H9 (cell line): ENCODE measurements around the gene S100A16. TPM values are rescaled to one million over a fixed set of nuclear protein-coding genes. Genes with fewer than 3 reads are reported as not detected.

Source experiments
- DNase-seq: peaks from one replicate; pipeline ENCODE4 v3.0.0-alpha.2; 2017
- H2AFZ ChIP-seq: one replicate; pipeline ENCODE4 v1.6.1; 2013; ENCODE audit warnings: mild to moderate bottlenecking, low read length, control low read depth, moderate library complexity
- H2AK5ac ChIP-seq: 2 replicates; pipeline ENCODE4 v1.6.1; 2013; ENCODE audit warnings: low read length, control low read depth, mixed read lengths; ENCODE audit not compliant: insufficient read length
- H2BK120ac ChIP-seq: one replicate; pipeline ENCODE4 v1.6.1; 2013; ENCODE audit warnings: low read depth, mild to moderate bottlenecking, low read length, control low read depth, inconsistent platforms; ENCODE audit not compliant: poor library complexity, severe bottlenecking
- H2BK12ac ChIP-seq: 2 replicates; pipeline ENCODE4 v1.6.1; 2013; ENCODE audit warnings: low read length, control low read depth, mixed read lengths, low read depth; ENCODE audit not compliant: insufficient read length
- H2BK15ac ChIP-seq: 2 replicates; pipeline ENCODE4 v1.6.1; 2013; ENCODE audit warnings: low read depth, low read length, control low read depth
- H2BK20ac ChIP-seq: one replicate; pipeline ENCODE4 v1.6.1; 2013; ENCODE audit warnings: low read depth, mild to moderate bottlenecking, low read length, control low read depth, inconsistent platforms; ENCODE audit not compliant: poor library complexity, severe bottlenecking
- H2BK5ac ChIP-seq: 2 replicates; pipeline ENCODE4 v1.6.1; 2013; ENCODE audit warnings: low read length, control low read depth, mixed read lengths; ENCODE audit not compliant: insufficient read length
- H3K14ac ChIP-seq: 2 replicates; pipeline ENCODE4 v1.6.1; 2013; ENCODE audit warnings: low read length, control low read depth; ENCODE audit not compliant: insufficient read depth
- H3K18ac ChIP-seq: 2 replicates; pipeline ENCODE4 v1.6.1; 2013; ENCODE audit warnings: low read depth, mild to moderate bottlenecking, mixed read lengths, low read length, control low read depth; ENCODE audit not compliant: insufficient read length
- H3K23ac ChIP-seq: 2 replicates; pipeline ENCODE4 v1.6.1; 2013; ENCODE audit warnings: low read length, control low read depth, mixed read lengths, low read depth; ENCODE audit not compliant: insufficient read length
- H3K23me2 ChIP-seq: 2 replicates; pipeline ENCODE4 v1.6.1; 2013; ENCODE audit warnings: low read depth, mild to moderate bottlenecking, mixed read lengths, low read length, control low read depth; ENCODE audit not compliant: insufficient read length, poor library complexity, severe bottlenecking
- H3K27ac ChIP-seq: 2 replicates; pipeline ENCODE4 v1.5.1; 2013; ENCODE audit warnings: low read length, control low read depth, mixed read lengths, low read depth; ENCODE audit not compliant: insufficient read length
- H3K27me3 ChIP-seq: 2 replicates; pipeline ENCODE4 v1.6.1; 2013; ENCODE audit warnings: low read length, control low read depth, inconsistent platforms; ENCODE audit not compliant: insufficient read depth
- H3K4ac ChIP-seq: 2 replicates; pipeline ENCODE4 v1.6.1; 2013; ENCODE audit warnings: low read depth, mild to moderate bottlenecking, control low read depth, inconsistent platforms, low read length, moderate library complexity
- H3K4me1 ChIP-seq: 2 replicates; pipeline ENCODE4 v1.6.1; 2013; ENCODE audit warnings: low read length, control low read depth, inconsistent platforms; ENCODE audit not compliant: insufficient read depth
- H3K4me2 ChIP-seq: 2 replicates; pipeline ENCODE4 v1.6.1; 2013; ENCODE audit warnings: low read length, control low read depth, mixed read lengths; ENCODE audit not compliant: insufficient read length, insufficient read depth
- H3K56ac ChIP-seq: 2 replicates; pipeline ENCODE4 v1.6.1; 2013; ENCODE audit warnings: low read depth, mild to moderate bottlenecking, mixed read lengths, low read length, control low read depth; ENCODE audit not compliant: insufficient read length
- H3K79me1 ChIP-seq: 2 replicates; pipeline ENCODE4 v1.6.1; 2013; ENCODE audit warnings: low read depth, mild to moderate bottlenecking, moderate library complexity, low read length, control low read depth, inconsistent platforms; ENCODE audit not compliant: insufficient read depth, poor library complexity, severe bottlenecking
- H3K79me2 ChIP-seq: 2 replicates; pipeline ENCODE4 v1.6.1; 2013; ENCODE audit warnings: low read length, control low read depth, inconsistent platforms; ENCODE audit not compliant: insufficient read depth
- H3K9ac ChIP-seq: 2 replicates; pipeline ENCODE4 v1.6.1; 2013; ENCODE audit warnings: low read length, control low read depth, mixed read lengths; ENCODE audit not compliant: insufficient read length; ENCODE audit errors: extremely low read depth
- H3K9me3 ChIP-seq: one replicate; pipeline ENCODE4 v1.6.1; 2013; ENCODE audit warnings: low read depth, low read length, inconsistent platforms; ENCODE audit not compliant: control insufficient read depth
- H3T11ph ChIP-seq: one replicate; pipeline ENCODE4 v1.6.1; 2013; ENCODE audit warnings: mild to moderate bottlenecking, low read length, control low read depth, inconsistent platforms
- H4K20me1 ChIP-seq: one replicate; pipeline ENCODE4 v1.6.1; 2013; ENCODE audit not compliant: control insufficient read depth, insufficient read length, insufficient read depth
- H4K5ac ChIP-seq: 2 replicates; pipeline ENCODE4 v1.6.1; 2013; ENCODE audit warnings: low read depth, mild to moderate bottlenecking, mixed read lengths, low read length, control low read depth; ENCODE audit not compliant: insufficient read length
- H4K8ac ChIP-seq: replicated peaks from 2 replicates; pipeline ENCODE4 v1.6.1; 2013; ENCODE audit warnings: low read length, control low read depth, mixed read lengths, low read depth; ENCODE audit not compliant: insufficient read length
- H4K91ac ChIP-seq: 2 replicates; pipeline ENCODE4 v1.6.1; 2013; ENCODE audit warnings: low read depth, mild to moderate bottlenecking, moderate library complexity, mixed read lengths, low read length, control low read depth; ENCODE audit not compliant: insufficient read length
- H3K27ac Mint-ChIP-seq, 3 experiments: 2 replicates in 2 of 3; 3 replicates in 1 of 3; pipeline ENCODE4 v1.8.0; 2020 to 2021; ENCODE audit warnings: mixed read lengths in 3 of 3, mild to moderate bottlenecking in 1 of 3, moderate library complexity in 1 of 3
- H3K27me3 Mint-ChIP-seq: 2 replicates; pipeline ENCODE4 v1.8.0; 2021; ENCODE audit warnings: low read depth, mild to moderate bottlenecking, moderate library complexity, mixed read lengths
- H3K36me3 Mint-ChIP-seq, 3 experiments: 2 replicates in 2 of 3; 3 replicates in 1 of 3; pipeline ENCODE4 v1.8.0; 2020 to 2021; ENCODE audit warnings: low read depth in 3 of 3, mixed read lengths in 3 of 3; ENCODE audit not compliant: insufficient read depth in 1 of 3
- H3K4me1 Mint-ChIP-seq, 2 experiments: 2 replicates each; pipeline ENCODE4 v1.8.0; 2020; ENCODE audit warnings: mixed read lengths in 2 of 2
- H3K4me3 Mint-ChIP-seq, 2 experiments: 2 replicates in 1 of 2; 3 replicates in 1 of 2; pipeline ENCODE4 v1.8.0; 2020 to 2021; ENCODE audit warnings: mild to moderate bottlenecking in 2 of 2, mixed read lengths in 2 of 2, moderate library complexity in 1 of 2
- H3K9me3 Mint-ChIP-seq, 2 experiments: 2 replicates in 1 of 2; 3 replicates in 1 of 2; pipeline ENCODE4 v1.8.0; 2020; ENCODE audit warnings: mild to moderate bottlenecking in 2 of 2, mixed read lengths in 2 of 2, moderate library complexity in 1 of 2
- CTCF ChIP-seq: fragments of 200-600 bp; sonication (generic); conservative IDR thresholded peaks from 3 replicates; pipeline ENCODE4 v1.8.0; 2021; ENCODE audit warnings: antibody characterized with exemption, mild to moderate bottlenecking
- total RNA-seq: library from RNA; stranded (reverse); gene quantifications from 2 replicates; pipeline ENCODE4 v1.2.1, GENCODE V29; 2021

Gene S100A16
- total RNA-seq, 1 experiment from 2014 or later = 8.0 TPM

GRCh38 chr1:153578490-153578889, 34.4 kb downstream of the S100A16 start:
- H3K4me1 ChIP-seq = no peaks in the 10 kb centered on the region
- no peak overlapping the region for H2BK5ac ChIP-seq
- TF ChIP-seq CTCF = no peak
- no peak overlapping the region for H3K14ac ChIP-seq
- H4K8ac ChIP-seq = no peak overlapping the region
- Mint-ChIP-seq H3K4me3 (no peak overlapping the region), H3K27ac (no peak overlapping the region), H3K36me3 (peaks cover 0 to 6% (median 0%) of the 10 kb centered on the region in 3 experiments; a peak in 2 of 7 replicates), H3K4me1 (peaks cover 17 to 22% of the 10 kb centered on the region in 2 experiments), H3K27me3 (no peaks in the 10 kb centered on the region), H3K9me3 (peaks cover 12 to 15% of the 10 kb centered on the region in 2 experiments; a peak in 4 of 5 replicates)
- H4K5ac ChIP-seq = no peak overlapping the region
- H3K56ac ChIP-seq = no peak overlapping the region
- no peak overlapping the region for H2AK5ac ChIP-seq
- no peaks in the 10 kb centered on the region for H4K20me1 ChIP-seq
- H3K27ac ChIP-seq = no peak overlapping the region
- no peak for DNase-seq
- no peaks in the 10 kb centered on the region for H3K79me2 ChIP-seq
- H2BK15ac ChIP-seq = no peak overlapping the region
- H3K18ac ChIP-seq = no peak overlapping the region
- no peak overlapping the region for H2BK12ac ChIP-seq
- H3K9me3 ChIP-seq = no peaks in the 10 kb centered on the region
- no peak overlapping the region for H3K23ac ChIP-seq
- no peak overlapping the region for H3K4me2 ChIP-seq
- H3K4ac ChIP-seq = no peak overlapping the region
- H2BK120ac ChIP-seq = no peak overlapping the region
- no peak overlapping the region for H2BK20ac ChIP-seq
- H2AFZ ChIP-seq = no peak overlapping the region
- H3K27me3 ChIP-seq = no peaks in the 10 kb centered on the region
- H3K79me1 ChIP-seq = no peaks in the 10 kb centered on the region
- no peak overlapping the region for H4K91ac ChIP-seq
- H3T11ph ChIP-seq = no peak overlapping the region
- H3K9ac ChIP-seq = no peak overlapping the region
- H3K23me2 ChIP-seq = no peaks in the 10 kb centered on the region
